Mammary epithelial cell (primary cell): ENCODE measurements around the gene RFX5.

Experiments
- CTCF ChIP-seq, 2 donors: IDR thresholded peaks in 1 of 2; conservative IDR thresholded peaks in 1 of 2; 2 replicates each; pipeline ENCODE4 v1.5.1; 2011 to 2012; ENCODE audit warnings: inconsistent platforms in 2 of 2, low read length in 2 of 2, mild to moderate bottlenecking in 2 of 2, control low read depth in 1 of 2, low read depth in 1 of 2; ENCODE audit not compliant: insufficient read depth in 1 of 2; ENCODE audit errors: extremely low read depth in 1 of 2
- EZH2 ChIP-seq: IDR thresholded peaks from 2 replicates; pipeline ENCODE4 v1.6.1; 2012; ENCODE audit warnings: low read length, inconsistent platforms, borderline replicate concordance

- TF ChIP-seq CTCF (conservative IDR thresholded peaks at IDR 0.05 in 1 of 2, IDR thresholded peaks at IDR 0.05 in 1 of 2; ENCODE audit: extremely low read depth in 1 of 2, insufficient read depth in 1 of 2, low read depth in 1 of 2, low read length in 2 of 2), result no peak
- TF ChIP-seq EZH2, result no peak
Observed at GRCh38 chr1:151324390-151324930, 22.6 kb downstream of the RFX5 start.
